IPS-20b (cell line): ENCODE data around the gene SPG11.
"Not testable (repeated sequence)": the region's sequence is repeated elsewhere in the genome, so short reads cannot be mapped to it uniquely, and the experiment has no call there.

Experiments
- H3K27ac ChIP-seq: one replicate; pipeline ENCODE4 v1.5.1; 2013; ENCODE audit warnings: low read length
- H3K27me3 ChIP-seq: 2 replicates; pipeline ENCODE4 v1.6.1; 2013; ENCODE audit warnings: mild to moderate bottlenecking, low read length, inconsistent platforms; ENCODE audit not compliant: insufficient read depth
- H3K36me3 ChIP-seq: 2 replicates; pipeline ENCODE4 v1.6.1; 2013; ENCODE audit warnings: low read depth, mild to moderate bottlenecking, inconsistent platforms, low read length, moderate library complexity; ENCODE audit not compliant: insufficient read depth
- H3K4me1 ChIP-seq: 2 replicates; pipeline ENCODE4 v1.6.1; 2013; ENCODE audit warnings: mild to moderate bottlenecking, control low read depth, inconsistent platforms, low read length, moderate library complexity; ENCODE audit not compliant: insufficient read depth
- H3K4me3 ChIP-seq: 2 replicates; pipeline ENCODE4 v1.5.1; 2013; ENCODE audit warnings: mild to moderate bottlenecking, low read length, inconsistent platforms
- H3K9ac ChIP-seq: 2 replicates; pipeline ENCODE4 v1.6.1; 2013; ENCODE audit warnings: low read depth, mild to moderate bottlenecking, inconsistent platforms, low read length, moderate library complexity
- H3K9me3 ChIP-seq: 2 replicates; pipeline ENCODE4 v1.6.1; 2013; ENCODE audit warnings: mild to moderate bottlenecking, low read depth, low read length, inconsistent platforms; ENCODE audit not compliant: insufficient read depth

Gene SPG11

GRCh38 chr15:44542596-44542995, 120.9 kb downstream of the SPG11 start:
- no peak overlapping the region for H3K27ac ChIP-seq
- peaks cover 6% of the 10 kb centered on the region; the same call in 1 of the 2 replicates for H3K4me1 ChIP-seq
- no peaks in the 10 kb centered on the region for H3K27me3 ChIP-seq
- peaks cover 36% of the 10 kb centered on the region for H3K36me3 ChIP-seq
- no peaks in the 10 kb centered on the region for H3K9me3 ChIP-seq
- no peak overlapping the region for H3K9ac ChIP-seq
- H3K4me3 ChIP-seq = no peak overlapping the region

- Histone ChIP-seq H3K36me3 (peaks cover 36% of the 10 kb centered on the region), H3K27me3 (no peaks in the 10 kb centered on the region), H3K4me1 (peaks cover 6% of the 10 kb centered on the region; the same call in 1 of the 2 replicates), H3K9ac (no peak overlapping the region), H3K4me3 (no peak overlapping the region), H3K9me3 (no peaks in the 10 kb centered on the region), H3K27ac (no peak overlapping the region)
These were observed 122.0 kb downstream of the SPG11 start for GRCh38 chr15:44541282-44541958.

- Histone ChIP-seq H3K27me3 (no peaks in the 10 kb centered on the region), H3K9ac (peak overlapping the region; percentile 88), H3K4me1 (peaks cover 6% of the 10 kb centered on the region; the same call in 1 of the 2 replicates), H3K36me3 (peaks cover 43% of the 10 kb centered on the region), H3K27ac (no peak overlapping the region), H3K9me3 (no peaks in the 10 kb centered on the region), H3K4me3 (peak overlapping the region; percentile 80)
These were observed 125.7 kb downstream of the SPG11 start for GRCh38 chr15:44537735-44538240.

- Histone ChIP-seq H3K9ac (peak within 1 kb of the TSS; percentile 88), H3K27me3 (no peaks in the 10 kb centered on the region), H3K36me3 (peaks cover 37% of the 10 kb centered on the region), H3K27ac (peak within 1 kb of the TSS; percentile 11), H3K4me3 (peak within 1 kb of the TSS; percentile 80), H3K9me3 (no peaks in the 10 kb centered on the region), H3K4me1 (peaks cover 6% of the 10 kb centered on the region; the same call in 1 of the 2 replicates)
These were observed 126.3 kb downstream of the SPG11 start, which contains the start of gene EIF3J for GRCh38 chr15:44536962-44537734. Gene EIF3J, plus strand, starts transcription at chr15:44537147. Its CDS starts 48 bp downstream, at chr15:44537195.

- no peaks in the 10 kb centered on the region for H3K27me3 ChIP-seq
- no peaks in the 10 kb centered on the region for H3K9me3 ChIP-seq
- H3K36me3 ChIP-seq = peaks cover 30% of the 10 kb centered on the region
- H3K4me3 ChIP-seq = peak overlapping the region; percentile 78
- H3K27ac ChIP-seq = peak overlapping the region; percentile 11
- H3K4me1 ChIP-seq = peaks cover 6% of the 10 kb centered on the region; the same call in 1 of the 2 replicates
- peak overlapping the region; percentile 83 for H3K9ac ChIP-seq
These were observed 127.0 kb downstream of the SPG11 start for GRCh38 chr15:44536302-44536961.

GRCh38 chr15:44535523-44536301, 127.8 kb downstream of the SPG11 start:
- H3K4me3 ChIP-seq = peak overlapping the region; percentile 78
- peak overlapping the region; percentile 11 for H3K27ac ChIP-seq
- no peaks in the 10 kb centered on the region for H3K9me3 ChIP-seq
- peak overlapping the region; percentile 83 for H3K9ac ChIP-seq
- peaks cover 22% of the 10 kb centered on the region; the same call in 1 of the 2 replicates for H3K36me3 ChIP-seq
- H3K4me1 ChIP-seq = peaks cover 6% of the 10 kb centered on the region; the same call in 1 of the 2 replicates
- no peaks in the 10 kb centered on the region for H3K27me3 ChIP-seq

GRCh38 chr15:44535092-44535491, 128.4 kb downstream of the SPG11 start:
- Histone ChIP-seq H3K4me3 (peak overlapping the region; percentile 78; the same call in 1 of the 2 replicates), H3K9me3 (no peaks in the 10 kb centered on the region), H3K27ac (no peak overlapping the region), H3K36me3 (peaks cover 17% of the 10 kb centered on the region; the same call in 1 of the 2 replicates), H3K9ac (no peak overlapping the region), H3K4me1 (peaks cover 6% of the 10 kb centered on the region; the same call in 1 of the 2 replicates), H3K27me3 (no peaks in the 10 kb centered on the region)

- H3K36me3 ChIP-seq = 0 out of 2 replicates have a peak, but pooled peaks cover 11% of the 10 kb centered on the region
- no peaks in the 10 kb centered on the region for H3K4me1 ChIP-seq
- H3K9ac ChIP-seq = no peak overlapping the region
- no peaks in the 10 kb centered on the region for H3K27me3 ChIP-seq
- no peak overlapping the region for H3K27ac ChIP-seq
- H3K9me3 ChIP-seq = no peaks in the 10 kb centered on the region
- H3K4me3 ChIP-seq = no peak overlapping the region
These were observed 130.8 kb downstream of the SPG11 start for GRCh38 chr15:44532689-44533088.

- not testable (repeated sequence) for H3K27ac ChIP-seq, H3K4me3 ChIP-seq, H3K4me1 ChIP-seq, H3K9me3 ChIP-seq, H3K27me3 ChIP-seq, H3K9ac ChIP-seq
- H3K36me3 ChIP-seq = peaks cover 14% of the 10 kb centered on the region; the same call in 1 of the 2 replicates
These were observed 131.2 kb downstream of the SPG11 start for GRCh38 chr15:44532275-44532674.

GRCh38 chr15:44530653-44531052, 132.8 kb downstream of the SPG11 start:
- peaks cover 29% of the 10 kb centered on the region for H3K36me3 ChIP-seq
- H3K9ac ChIP-seq = no peak overlapping the region
- H3K4me1 ChIP-seq = no peaks in the 10 kb centered on the region
- no peaks in the 10 kb centered on the region for H3K27me3 ChIP-seq
- no peak overlapping the region for H3K27ac ChIP-seq
- H3K4me3 ChIP-seq = no peak overlapping the region
- H3K9me3 ChIP-seq = no peaks in the 10 kb centered on the region
